ENCODE measurements around the gene TBC1D22A. TPM values are rescaled to one million over a fixed set of nuclear protein-coding genes. Genes with fewer than 3 reads are reported as not detected.

The TBC1D22A gene
- total and polyA plus RNA-seq, 9 of the 15 experiments (the other 6 are each of a cell fraction or from before 2014, with no cell fraction given): 0.20 to 11.5 (median 5.2) TPM

- POLR2A ChIA-PET: interaction anchor here (0.6 to 0.9 kb wide), 3 partner anchors 14 to 50 kb away, joined by 3 to 4 read pairs (median 3); partner anchors contain the start of gene TBC1D22A
- CTCF ChIA-PET (ENCODE audit: low intra/inter-chr PET ratio): no interaction called here
- no peaks in the 10 kb centered on the region for H3K9me1 ChIP-seq (ENCODE audit: control insufficient read depth, insufficient read depth, low read length)
- no peak overlapping the region for H3K4me3 ChIP-seq
- in situ Hi-C loops (cut with MboI): no loop called here
- H3K79me2 ChIP-seq (ENCODE audit: control insufficient read depth, insufficient read depth, low read length): no peaks in the 10 kb centered on the region
- no peak overlapping the region for H3K27ac ChIP-seq (ENCODE audit: extremely low read depth, low read depth, low read length)
- H3K9ac ChIP-seq (ENCODE audit: insufficient read depth in 1 of 2, low read depth in 2 of 2, low read length in 2 of 2): no peak overlapping the region
- H4K20me1 ChIP-seq (replicated peaks; ENCODE audit: control insufficient read depth, insufficient read depth, low read length): peaks cover 13% of the 10 kb centered on the region; the same call in 1 of the 2 replicates
- DNase-seq (ENCODE audit: extremely low read depth in 1 of 4, low spot score in 3 of 4) (no peak), FAIRE-seq (no peak), ATAC-seq (no peak)
- no peaks in the 10 kb centered on the region for H3K27me3 ChIP-seq (ENCODE audit: control insufficient read depth in 2 of 2, insufficient read depth in 2 of 2, low read length in 2 of 2)
- intact Hi-C loops (cut with micrococcal nuclease): no loop called here
- H3K4me1 ChIP-seq (replicated peaks in 1 of 2; ENCODE audit: control insufficient read depth in 2 of 2, insufficient read depth in 2 of 2, low read length in 2 of 2): peaks cover 8 to 14% of the 10 kb centered on the region in 2 experiments; a peak in 4 of 5 replicates
- H2AFZ ChIP-seq (ENCODE audit: low read depth, low read length): no peak overlapping the region
- H3K9me3 ChIP-seq (replicated peaks; ENCODE audit: control insufficient read depth, insufficient read depth, low read depth, low read length): no peaks in the 10 kb centered on the region
- H3K4me2 ChIP-seq (ENCODE audit: insufficient read depth, low read length): no peak overlapping the region
- WGBS (ENCODE audit: insufficient coverage, low coverage, missing lambda C conversion rate): 61% methylated on average over 10 of the region's 10 CpGs
- BruUV-seq (replicated peaks): no TSS peak
- no peaks in the 10 kb centered on the region for H3K36me3 ChIP-seq (ENCODE audit: control insufficient read depth, insufficient read depth, low read length)
- TF ChIP-seq ATF1 (CRISPR knock-in tag; IDR thresholded peaks at IDR 0.05) (no peak), ATF1 (tag; IDR thresholded peaks at IDR 0.05) (no peak), C11orf30 (IDR thresholded peaks at IDR 0.05; ENCODE audit: low read depth) (no peak), ELF2 (CRISPR knock-in tag; IDR thresholded peaks at IDR 0.05) (no peak), POLR2G (IDR thresholded peaks at IDR 0.05; ENCODE audit: low read depth, low read length) (no peak), CEBPZ (IDR thresholded peaks at IDR 0.05; ENCODE audit: borderline replicate concordance, low read depth, low read length) (no peak), FOXM1 (IDR thresholded peaks at IDR 0.05; ENCODE audit: low read depth) (no peak), FOXM1 (CRISPR knock-in tag; IDR thresholded peaks at IDR 0.05; ENCODE audit: low read depth) (no peak), ARID2 (IDR thresholded peaks at IDR 0.05) (no peak), SREBF2 (CRISPR knock-in tag; IDR thresholded peaks at IDR 0.05) (no peak), PRMT5 (CRISPR knock-in tag; IDR thresholded peaks at IDR 0.05) (no peak), SOX6 (IDR thresholded peaks at IDR 0.05) (no peak), E2F8 (IDR thresholded peaks at IDR 0.05; ENCODE audit: low read depth, partially characterized antibody) (no peak), HINFP (tag; conservative IDR thresholded peaks at IDR 0.05; ENCODE audit: low read depth) (no peak)
Observed at GRCh38 chr22:46812034-46812605, 49.7 kb downstream of the TBC1D22A start.

All from K562 (cell line).